PC-9 (cell line): Measurements from ENCODE around the gene RPTOR. TPM values are rescaled to one million over a fixed set of nuclear protein-coding genes. Genes with fewer than 3 reads are reported as not detected.

Experiments used
- BruUV-seq: library from RNA; stranded (reverse); fragments of 400-500 nt; replicated peaks from 2 replicates; lab custom pipeline; 2021; lab: Mats Ljungman, UMichigan
- CTCF ChIA-PET: fragments of 300-600 bp; sonication (Branson Sonifier 250); formaldehyde crosslinking; loops from one replicate; lab custom pipeline; 2022; ENCODE audit warnings: antibody characterized with exemption; lab: Charles Lee
- POLR2A ChIA-PET: fragments of 300-600 bp; sonication (Branson Sonifier 250); formaldehyde crosslinking; loops from one replicate; lab custom pipeline; 2022; ENCODE audit warnings: antibody characterized with exemption; ENCODE audit not compliant: unreplicated experiment; lab: Charles Lee
- DNase-seq, 2 experiments: peaks; one replicate each; pipeline versions ENCODE4 v3.0.0 to v3.0.0-alpha.2; 2015 to 2022; ENCODE audit warnings: mixed read lengths in 1 of 2
- H2AFZ ChIP-seq: fragments of 200-600 bp; sonication (generic); 2 replicates; pipeline ENCODE4 v1.8.1; 2017; ENCODE audit warnings: antibody characterized with exemption
- H3F3A ChIP-seq: fragments of 200-600 bp; sonication (generic); 2 replicates; pipeline ENCODE4 v1.8.1; 2017; ENCODE audit warnings: antibody characterized with exemption, mild to moderate bottlenecking, low read depth; ENCODE audit not compliant: insufficient read depth
- H3K27ac ChIP-seq: fragments of 200-600 bp; sonication (generic); 2 replicates; pipeline ENCODE4 v1.6.1; 2016; ENCODE audit warnings: mixed run types
- H3K27me3 ChIP-seq: fragments of 200-600 bp; sonication (generic); 2 replicates; pipeline ENCODE4 v1.6.1; 2016; ENCODE audit warnings: low read depth, mixed run types; ENCODE audit not compliant: insufficient read depth
- H3K36me3 ChIP-seq: fragments of 200-600 bp; sonication (generic); 2 replicates; pipeline ENCODE4 v1.6.1; 2016; ENCODE audit warnings: low read depth, mixed run types
- H3K4me1 ChIP-seq: fragments of 200-600 bp; sonication (generic); replicated peaks from 2 replicates; pipeline ENCODE4 v1.6.1; 2016; ENCODE audit warnings: mixed run types; ENCODE audit not compliant: insufficient read depth
- H3K4me2 ChIP-seq: fragments of 200-600 bp; sonication (generic); 2 replicates; pipeline ENCODE4 v1.6.1; 2017; ENCODE audit warnings: mixed run types
- H3K4me3 ChIP-seq: fragments of 200-600 bp; sonication (generic); 2 replicates; pipeline ENCODE4 v1.6.1; 2016; ENCODE audit warnings: mixed run types
- H3K79me2 ChIP-seq: fragments of 200-600 bp; sonication (generic); 2 replicates; pipeline ENCODE4 v1.6.1; 2017; ENCODE audit warnings: low read depth, mixed run types
- H3K9me2 ChIP-seq: fragments of 200-600 bp; sonication (generic); 2 replicates; pipeline ENCODE4 v1.8.1; 2017; ENCODE audit warnings: mild to moderate bottlenecking; ENCODE audit not compliant: insufficient read depth
- H3K9me3 ChIP-seq: fragments of 200-600 bp; sonication (generic); 2 replicates; pipeline ENCODE4 v1.8.1; 2016; ENCODE audit warnings: low read depth; ENCODE audit not compliant: insufficient read depth
- H4K20me1 ChIP-seq: fragments of 200-600 bp; sonication (generic); 2 replicates; pipeline ENCODE4 v1.8.1; 2017; ENCODE audit not compliant: insufficient read depth
- CTCF ChIP-seq: fragments of 200-600 bp; sonication (generic); conservative IDR thresholded peaks from 2 replicates; pipeline ENCODE4 v1.6.1; 2017; ENCODE audit warnings: mixed run types, antibody characterized with exemption, mild to moderate bottlenecking, moderate library complexity
- EZH2 ChIP-seq: fragments of 200-600 bp; sonication (generic); IDR thresholded peaks from 2 replicates; pipeline ENCODE4 v1.8.0; 2017; ENCODE audit warnings: antibody characterized with exemption, low read depth
- intact Hi-C: fragments of 100-400 bp; cut with micrococcal nuclease; formaldehyde crosslinking; loops from one replicate; pipeline ENCODE4 v1.10.0; 2022; ENCODE audit not compliant: unreplicated experiment
- total RNA-seq: library from RNA; stranded (reverse); gene quantifications from 2 replicates; pipeline ENCODE4 v1.2.3, GENCODE V29; 2021

RPTOR gene
- total RNA-seq, 1 experiment from 2014 or later: 50.8 TPM

GRCh38 chr17:80621335-80621996 is 76.8 kb downstream of the RPTOR start:
- Histone ChIP-seq H3K9me2 (no peaks in the 10 kb centered on the region), H3K36me3 (no peaks in the 10 kb centered on the region), H3K27ac (0 out of 2 replicates have a peak overlapping the region, but pooled peaks have one; percentile 81), H2AFZ (no peak overlapping the region), H3K27me3 (no peaks in the 10 kb centered on the region), H3K9me3 (no peaks in the 10 kb centered on the region), H4K20me1 (no peaks in the 10 kb centered on the region), H3F3A (peaks cover 20% of the 10 kb centered on the region; the same call in 1 of the 2 replicates), H3K4me3 (no peak overlapping the region), H3K79me2 (peaks cover 50% of the 10 kb centered on the region), H3K4me1 (peaks cover 23% of the 10 kb centered on the region), H3K4me2 (no peak overlapping the region)
- BruUV-seq: no TSS peak
- no peak for DNase-seq
- ChIA-PET POLR2A (no interaction called here), CTCF (interaction anchor here (0.6 kb wide), 1 partner anchor 82 kb away, joined by 4 read pairs; no protein-coding TSS in a partner anchor)
- intact Hi-C loops: loop anchor here (10.0 kb wide), 1 partner anchor 143 kb away; no protein-coding TSS in a partner anchor
- no peak for TF ChIP-seq CTCF
- TF ChIP-seq EZH2: no peak

GRCh38 chr17:80621997-80622357 is 77.3 kb downstream of the RPTOR start:
- no peak for DNase-seq
- no peak for TF ChIP-seq EZH2
- no peak for TF ChIP-seq CTCF
- BruUV-seq: no TSS peak
- H3K4me2 ChIP-seq: no peak overlapping the region
- H3K4me1 ChIP-seq: peaks cover 23% of the 10 kb centered on the region
- no peaks in the 10 kb centered on the region for H3K9me2 ChIP-seq
- peaks cover 50% of the 10 kb centered on the region for H3K79me2 ChIP-seq
- no peaks in the 10 kb centered on the region for H3K27me3 ChIP-seq
- H3K4me3 ChIP-seq: no peak overlapping the region
- no peaks in the 10 kb centered on the region for H3K36me3 ChIP-seq
- H2AFZ ChIP-seq: no peak overlapping the region
- intact Hi-C loops: loop anchor here (10.0 kb wide), 1 partner anchor 143 kb away; no protein-coding TSS in a partner anchor
- H3F3A ChIP-seq: peaks cover 20% of the 10 kb centered on the region; the same call in 1 of the 2 replicates
- CTCF ChIA-PET: no interaction called here
- no peaks in the 10 kb centered on the region for H4K20me1 ChIP-seq
- no peak overlapping the region for H3K27ac ChIP-seq
- H3K9me3 ChIP-seq: no peaks in the 10 kb centered on the region
- POLR2A ChIA-PET: no interaction called here

GRCh38 chr17:80624864-80625263 is 80.2 kb downstream of the RPTOR start:
- Histone ChIP-seq H3K4me2 (no peak overlapping the region), H3K79me2 (peaks cover 34% of the 10 kb centered on the region), H4K20me1 (no peaks in the 10 kb centered on the region), H3K9me3 (no peaks in the 10 kb centered on the region), H3K36me3 (no peaks in the 10 kb centered on the region), H3K4me3 (no peak overlapping the region), H3K4me1 (peaks cover 11% of the 10 kb centered on the region), H3K27me3 (no peaks in the 10 kb centered on the region), H3F3A (peaks cover 10% of the 10 kb centered on the region; the same call in 1 of the 2 replicates), H3K27ac (no peak overlapping the region), H2AFZ (no peak overlapping the region), H3K9me2 (no peaks in the 10 kb centered on the region)
- CTCF ChIA-PET: no interaction called here
- intact Hi-C loops: loop anchor here (10.0 kb wide), 1 partner anchor 140 kb away; no protein-coding TSS in a partner anchor
- no peak for DNase-seq
- BruUV-seq: no TSS peak
- TF ChIP-seq EZH2: no peak
- no peak for TF ChIP-seq CTCF
- POLR2A ChIA-PET: no interaction called here
